SK-N-SH treated with all-trans-retinoic acid at 6 μM for 48 hours (cell line): ENCODE results near the gene GPC6.

Source experiments
- ATAC-seq: fragments of 200-7000 bp; cut with Tn5 transposase; 3 replicates; pipeline ENCODE4 v1.9.1; 2020; ENCODE audit warnings: mild to moderate bottlenecking, moderate library complexity
- ARNTL ChIP-seq: fragments of 450-650 bp; formaldehyde crosslinking; IDR thresholded peaks from 2 replicates; pipeline ENCODE4 v1.5.0; 2020; ENCODE audit warnings: low read depth, mild to moderate bottlenecking, moderate library complexity, borderline replicate concordance
- BACH2 ChIP-seq: fragments of 250-450 bp; sonication (Bioruptor Pico); IDR thresholded peaks from 2 replicates; pipeline ENCODE4 v1.9.0; 2021; ENCODE audit warnings: mild to moderate bottlenecking, borderline replicate concordance
- CSDC2 ChIP-seq: fragments of 250-450 bp; sonication (Bioruptor Pico); IDR thresholded peaks from 2 replicates; pipeline ENCODE4 v1.5.0; 2020; ENCODE audit warnings: mild to moderate bottlenecking, moderate library complexity
- ESRRG ChIP-seq: fragments of 250-450 bp; sonication (Bioruptor Pico); IDR thresholded peaks from 2 replicates; pipeline ENCODE4 v1.6.1; 2021; ENCODE audit warnings: mild to moderate bottlenecking
- GLIS3 ChIP-seq: fragments of 250-450 bp; sonication (Bioruptor Pico); IDR thresholded peaks from 2 replicates; pipeline ENCODE4 v1.5.0; 2020; ENCODE audit warnings: mild to moderate bottlenecking, moderate library complexity
- ISL1 ChIP-seq: fragments of 250-450 bp; sonication (Bioruptor Pico); IDR thresholded peaks from 2 replicates; pipeline ENCODE4 v2.1.2; 2022; ENCODE audit warnings: mild to moderate bottlenecking, moderate library complexity
- PPARA ChIP-seq: fragments of 250-450 bp; sonication (Bioruptor Pico); IDR thresholded peaks from 2 replicates; pipeline ENCODE4 v1.5.0; 2020; ENCODE audit warnings: mild to moderate bottlenecking, borderline replicate concordance
- RARB ChIP-seq: fragments of 250-450 bp; sonication (Bioruptor Pico); IDR thresholded peaks from 2 replicates; pipeline ENCODE4 v1.8.0; 2021; ENCODE audit warnings: mild to moderate bottlenecking, moderate library complexity
- SNAI2 ChIP-seq: fragments of 250-450 bp; sonication (Bioruptor Pico); IDR thresholded peaks from 2 replicates; pipeline ENCODE4 v1.5.0; 2020; ENCODE audit warnings: mild to moderate bottlenecking, moderate library complexity
- TCF4 ChIP-seq: fragments of 250-450 bp; sonication (Bioruptor Pico); IDR thresholded peaks from 2 replicates; pipeline ENCODE4 v1.8.0; 2021; ENCODE audit warnings: mild to moderate bottlenecking, moderate library complexity, borderline replicate concordance
- ZC3H10 ChIP-seq: fragments of 250-450 bp; sonication (Bioruptor Pico); IDR thresholded peaks from 2 replicates; pipeline ENCODE4 v1.5.1; 2021; ENCODE audit warnings: mild to moderate bottlenecking, moderate library complexity
- ZFP3 ChIP-seq: fragments of 250-450 bp; sonication (Bioruptor Pico); IDR thresholded peaks from 2 replicates; pipeline ENCODE4 v1.5.0; 2020; ENCODE audit warnings: mild to moderate bottlenecking, moderate library complexity
- ZFP30 ChIP-seq: fragments of 450-650 bp; formaldehyde crosslinking; IDR thresholded peaks from 2 replicates; pipeline ENCODE4 v1.5.0; 2022; ENCODE audit warnings: mild to moderate bottlenecking, moderate library complexity
- ZNF565 ChIP-seq: fragments of 450-650 bp; formaldehyde crosslinking; conservative IDR thresholded peaks from 2 replicates; pipeline ENCODE4 v1.5.0; 2020; ENCODE audit warnings: low read depth, mild to moderate bottlenecking, moderate library complexity
- ZNF70 ChIP-seq: fragments of 450-650 bp; formaldehyde crosslinking; IDR thresholded peaks from 2 replicates; pipeline ENCODE4 v1.5.0; 2020; ENCODE audit warnings: mild to moderate bottlenecking, moderate library complexity
- ZNF8 ChIP-seq: fragments of 450-650 bp; formaldehyde crosslinking; IDR thresholded peaks from 2 replicates; pipeline ENCODE4 v1.5.0; 2020; ENCODE audit warnings: mild to moderate bottlenecking, moderate library complexity
- TF ChIP-seq, protein P1 (sequence below): fragments of 250-450 bp; sonication (Bioruptor Pico); IDR thresholded peaks from 2 replicates; pipeline ENCODE4 v1.5.1; 2020; ENCODE audit warnings: low read depth, mild to moderate bottlenecking, moderate library complexity
- TF ChIP-seq, protein P2 (sequence below): fragments of 250-450 bp; sonication (Bioruptor Pico); IDR thresholded peaks from 2 replicates; pipeline ENCODE4 v1.8.0; 2021; ENCODE audit warnings: low read depth, mild to moderate bottlenecking, moderate library complexity, borderline replicate concordance
- TF ChIP-seq, protein P3 (sequence below): fragments of 250-450 bp; sonication (Bioruptor Pico); IDR thresholded peaks from 2 replicates; pipeline ENCODE4 v1.5.1; 2021; ENCODE audit warnings: mild to moderate bottlenecking, moderate library complexity
- TF ChIP-seq, protein P4 (sequence below): fragments of 250-450 bp; sonication (Bioruptor Pico); IDR thresholded peaks from 2 replicates; pipeline ENCODE4 v1.5.0; 2020; ENCODE audit warnings: mild to moderate bottlenecking, moderate library complexity
- TF ChIP-seq, protein P5 (sequence below): fragments of 250-450 bp; sonication (Bioruptor Pico); IDR thresholded peaks from 2 replicates; pipeline ENCODE4 v1.8.0; 2020; ENCODE audit warnings: mild to moderate bottlenecking, moderate library complexity, borderline replicate concordance

The GPC6 gene

DNA sequence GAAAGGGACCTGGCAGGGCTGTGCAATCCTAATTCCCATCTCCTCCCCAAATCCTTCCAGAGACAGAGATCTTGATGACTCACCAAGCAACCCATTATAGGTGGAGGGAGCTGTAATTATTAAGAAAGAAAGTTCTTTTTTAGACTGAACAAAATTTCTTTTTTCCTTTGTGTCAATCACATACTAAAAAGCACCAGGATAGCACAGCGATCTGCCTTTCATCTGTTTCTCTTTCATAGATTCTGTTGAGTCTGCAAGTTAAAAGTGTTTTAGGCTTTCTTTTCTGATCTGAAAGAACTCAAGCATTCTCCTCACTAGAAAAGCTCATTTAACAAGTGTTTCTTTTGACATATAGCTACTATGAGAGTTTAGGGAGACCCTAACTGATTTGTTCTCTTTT is 1030.1 kb downstream of the GPC6 start:
- TF ChIP-seq ZNF8 (CRISPR knock-in tag) (no peak), ESRRG (no peak), GLIS3 (no peak), BACH2 (CRISPR knock-in tag) (no peak), ISL1 (CRISPR knock-in tag) (no peak)
- ATAC-seq = peak; percentile 18; the same call in 1 of the 3 replicates

DNA sequence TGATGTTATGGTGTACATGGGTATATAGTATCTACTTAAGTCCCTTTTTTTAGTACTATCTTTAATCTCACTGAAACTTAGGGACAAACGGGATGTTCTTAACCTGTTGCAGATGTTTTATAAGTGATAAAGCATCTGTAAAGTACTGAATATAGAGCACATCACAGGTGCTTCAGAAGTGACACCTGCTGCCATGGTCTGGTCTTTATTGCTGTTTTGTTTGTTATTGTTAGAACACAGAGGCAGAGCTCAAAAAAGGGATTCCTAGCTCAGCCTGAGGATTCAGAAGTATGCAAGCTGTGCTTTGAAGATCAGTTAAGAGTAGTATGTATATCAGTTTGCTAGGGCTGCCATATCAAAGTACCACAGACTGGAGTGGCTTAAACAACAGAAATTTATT is 1033.4 kb downstream of the GPC6 start:
- ATAC-seq = no peak
- TF ChIP-seq, protein P1, sequence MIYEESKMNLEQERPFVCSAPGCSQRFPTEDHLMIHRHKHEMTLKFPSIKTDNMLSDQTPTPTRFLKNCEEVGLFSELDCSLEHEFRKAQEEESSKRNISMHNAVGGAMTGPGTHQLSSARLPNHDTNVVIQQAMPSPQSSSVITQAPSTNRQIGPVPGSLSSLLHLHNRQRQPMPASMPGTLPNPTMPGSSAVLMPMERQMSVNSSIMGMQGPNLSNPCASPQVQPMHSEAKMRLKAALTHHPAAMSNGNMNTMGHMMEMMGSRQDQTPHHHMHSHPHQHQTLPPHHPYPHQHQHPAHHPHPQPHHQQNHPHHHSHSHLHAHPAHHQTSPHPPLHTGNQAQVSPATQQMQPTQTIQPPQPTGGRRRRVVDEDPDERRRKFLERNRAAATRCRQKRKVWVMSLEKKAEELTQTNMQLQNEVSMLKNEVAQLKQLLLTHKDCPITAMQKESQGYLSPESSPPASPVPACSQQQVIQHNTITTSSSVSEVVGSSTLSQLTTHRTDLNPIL (CRISPR knock-in tag) = no peak
- TF ChIP-seq ISL1 (CRISPR knock-in tag) = no peak
- TF ChIP-seq ZNF8 (CRISPR knock-in tag) = no peak
- no peak for TF ChIP-seq ESRRG
- no peak for TF ChIP-seq ZNF565 (CRISPR knock-in tag)
- TF ChIP-seq ZFP3 (CRISPR knock-in tag) = no peak
- TF ChIP-seq, protein P2, sequence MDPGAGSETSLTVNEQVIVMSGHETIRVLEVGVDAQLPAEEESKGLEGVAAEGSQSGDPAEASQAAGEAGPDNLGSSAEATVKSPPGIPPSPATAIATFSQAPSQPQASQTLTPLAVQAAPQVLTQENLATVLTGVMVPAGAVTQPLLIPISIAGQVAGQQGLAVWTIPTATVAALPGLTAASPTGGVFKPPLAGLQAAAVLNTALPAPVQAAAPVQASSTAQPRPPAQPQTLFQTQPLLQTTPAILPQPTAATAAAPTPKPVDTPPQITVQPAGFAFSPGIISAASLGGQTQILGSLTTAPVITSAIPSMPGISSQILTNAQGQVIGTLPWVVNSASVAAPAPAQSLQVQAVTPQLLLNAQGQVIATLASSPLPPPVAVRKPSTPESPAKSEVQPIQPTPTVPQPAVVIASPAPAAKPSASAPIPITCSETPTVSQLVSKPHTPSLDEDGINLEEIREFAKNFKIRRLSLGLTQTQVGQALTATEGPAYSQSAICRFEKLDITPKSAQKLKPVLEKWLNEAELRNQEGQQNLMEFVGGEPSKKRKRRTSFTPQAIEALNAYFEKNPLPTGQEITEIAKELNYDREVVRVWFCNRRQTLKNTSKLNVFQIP = no peak
- TF ChIP-seq, protein P3, sequence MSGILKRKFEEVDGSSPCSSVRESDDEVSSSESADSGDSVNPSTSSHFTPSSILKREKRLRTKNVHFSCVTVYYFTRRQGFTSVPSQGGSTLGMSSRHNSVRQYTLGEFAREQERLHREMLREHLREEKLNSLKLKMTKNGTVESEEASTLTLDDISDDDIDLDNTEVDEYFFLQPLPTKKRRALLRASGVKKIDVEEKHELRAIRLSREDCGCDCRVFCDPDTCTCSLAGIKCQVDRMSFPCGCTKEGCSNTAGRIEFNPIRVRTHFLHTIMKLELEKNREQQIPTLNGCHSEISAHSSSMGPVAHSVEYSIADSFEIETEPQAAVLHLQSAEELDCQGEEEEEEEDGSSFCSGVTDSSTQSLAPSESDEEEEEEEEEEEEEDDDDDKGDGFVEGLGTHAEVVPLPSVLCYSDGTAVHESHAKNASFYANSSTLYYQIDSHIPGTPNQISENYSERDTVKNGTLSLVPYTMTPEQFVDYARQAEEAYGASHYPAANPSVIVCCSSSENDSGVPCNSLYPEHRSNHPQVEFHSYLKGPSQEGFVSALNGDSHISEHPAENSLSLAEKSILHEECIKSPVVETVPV (CRISPR knock-in tag) = no peak
- TF ChIP-seq, protein P4, sequence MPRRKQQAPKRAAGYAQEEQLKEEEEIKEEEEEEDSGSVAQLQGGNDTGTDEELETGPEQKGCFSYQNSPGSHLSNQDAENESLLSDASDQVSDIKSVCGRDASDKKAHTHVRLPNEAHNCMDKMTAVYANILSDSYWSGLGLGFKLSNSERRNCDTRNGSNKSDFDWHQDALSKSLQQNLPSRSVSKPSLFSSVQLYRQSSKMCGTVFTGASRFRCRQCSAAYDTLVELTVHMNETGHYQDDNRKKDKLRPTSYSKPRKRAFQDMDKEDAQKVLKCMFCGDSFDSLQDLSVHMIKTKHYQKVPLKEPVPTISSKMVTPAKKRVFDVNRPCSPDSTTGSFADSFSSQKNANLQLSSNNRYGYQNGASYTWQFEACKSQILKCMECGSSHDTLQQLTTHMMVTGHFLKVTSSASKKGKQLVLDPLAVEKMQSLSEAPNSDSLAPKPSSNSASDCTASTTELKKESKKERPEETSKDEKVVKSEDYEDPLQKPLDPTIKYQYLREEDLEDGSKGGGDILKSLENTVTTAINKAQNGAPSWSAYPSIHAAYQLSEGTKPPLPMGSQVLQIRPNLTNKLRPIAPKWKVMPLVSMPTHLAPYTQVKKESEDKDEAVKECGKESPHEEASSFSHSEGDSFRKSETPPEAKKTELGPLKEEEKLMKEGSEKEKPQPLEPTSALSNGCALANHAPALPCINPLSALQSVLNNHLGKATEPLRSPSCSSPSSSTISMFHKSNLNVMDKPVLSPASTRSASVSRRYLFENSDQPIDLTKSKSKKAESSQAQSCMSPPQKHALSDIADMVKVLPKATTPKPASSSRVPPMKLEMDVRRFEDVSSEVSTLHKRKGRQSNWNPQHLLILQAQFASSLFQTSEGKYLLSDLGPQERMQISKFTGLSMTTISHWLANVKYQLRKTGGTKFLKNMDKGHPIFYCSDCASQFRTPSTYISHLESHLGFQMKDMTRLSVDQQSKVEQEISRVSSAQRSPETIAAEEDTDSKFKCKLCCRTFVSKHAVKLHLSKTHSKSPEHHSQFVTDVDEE (CRISPR knock-in tag) = no peak
- no peak for TF ChIP-seq BACH2 (CRISPR knock-in tag)
- no peak for TF ChIP-seq ARNTL (CRISPR knock-in tag)
- TF ChIP-seq ZNF70 (CRISPR knock-in tag) = no peak
- TF ChIP-seq, protein P5, sequence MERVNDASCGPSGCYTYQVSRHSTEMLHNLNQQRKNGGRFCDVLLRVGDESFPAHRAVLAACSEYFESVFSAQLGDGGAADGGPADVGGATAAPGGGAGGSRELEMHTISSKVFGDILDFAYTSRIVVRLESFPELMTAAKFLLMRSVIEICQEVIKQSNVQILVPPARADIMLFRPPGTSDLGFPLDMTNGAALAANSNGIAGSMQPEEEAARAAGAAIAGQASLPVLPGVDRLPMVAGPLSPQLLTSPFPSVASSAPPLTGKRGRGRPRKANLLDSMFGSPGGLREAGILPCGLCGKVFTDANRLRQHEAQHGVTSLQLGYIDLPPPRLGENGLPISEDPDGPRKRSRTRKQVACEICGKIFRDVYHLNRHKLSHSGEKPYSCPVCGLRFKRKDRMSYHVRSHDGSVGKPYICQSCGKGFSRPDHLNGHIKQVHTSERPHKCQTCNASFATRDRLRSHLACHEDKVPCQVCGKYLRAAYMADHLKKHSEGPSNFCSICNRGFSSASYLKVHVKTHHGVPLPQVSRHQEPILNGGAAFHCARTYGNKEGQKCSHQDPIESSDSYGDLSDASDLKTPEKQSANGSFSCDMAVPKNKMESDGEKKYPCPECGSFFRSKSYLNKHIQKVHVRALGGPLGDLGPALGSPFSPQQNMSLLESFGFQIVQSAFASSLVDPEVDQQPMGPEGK = no peak
- TF ChIP-seq RARB (CRISPR knock-in tag) = no peak
- TF ChIP-seq PPARA = no peak
- TF ChIP-seq TCF4 = no peak
- no peak for TF ChIP-seq GLIS3
- no peak for TF ChIP-seq ZC3H10 (CRISPR knock-in tag)

DNA sequence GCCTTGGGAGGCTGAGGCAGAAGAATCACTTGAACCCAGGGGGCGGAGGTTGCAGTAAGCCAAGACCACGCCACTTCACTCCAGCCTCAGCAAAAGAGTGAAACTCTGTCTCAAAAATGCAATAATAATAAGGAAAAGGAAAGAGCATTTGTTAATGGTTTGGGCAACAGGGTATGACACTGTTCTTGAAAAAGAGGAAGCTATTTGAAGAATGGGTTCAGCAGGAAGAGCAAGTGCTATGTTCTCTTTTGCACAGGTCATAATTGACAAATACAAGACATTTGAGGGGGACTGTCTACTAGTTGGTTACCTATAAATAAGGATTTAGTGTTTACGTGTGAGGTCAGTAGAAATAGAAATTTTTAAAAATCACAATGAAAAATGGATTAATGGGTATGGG is 1034.6 kb downstream of the GPC6 start:
- ATAC-seq = no peak
- no peak for TF ChIP-seq ZFP30 (CRISPR knock-in tag)
- no peak for TF ChIP-seq SNAI2
- TF ChIP-seq, protein P5 = no peak
- TF ChIP-seq ZNF8 (CRISPR knock-in tag) = no peak
- no peak for TF ChIP-seq CSDC2 (CRISPR knock-in tag)
- TF ChIP-seq TCF4 = no peak
- TF ChIP-seq, all 23 proteins: peak for 0
